ENCODE measurements around the gene HYAL2.

GRCh38 chr3:50336452-50337174 is 14.1 kb upstream of the HYAL2 start:
- TF ChIP-seq SUZ12 (IDR thresholded peaks at IDR 0.05; ENCODE audit: extremely low read depth, insufficient read depth, insufficient read length) = no peak
- no peak for TF ChIP-seq ZNF274 (IDR thresholded peaks at IDR 0.05; ENCODE audit: low read depth, low read length)
